Mesothelial cell of epicardium (in vitro differentiated cells): ENCODE results near the gene SPDYE4. TPM values are rescaled to one million over a fixed set of nuclear protein-coding genes. Genes with fewer than 3 reads are reported as not detected.
"Not testable (repeated sequence)": the region's sequence is repeated elsewhere in the genome, so short reads cannot be mapped to it uniquely, and the experiment has no call there.

Experiments
- DNase-seq, 2 experiments: peaks; one replicate each; pipeline ENCODE4 v3.0.0; 2021; ENCODE audit warnings: low spot score in 2 of 2; ENCODE audit not compliant: unreplicated experiment in 2 of 2
- H3K27ac Mint-ChIP-seq: 2 replicates; pipeline ENCODE4 v1.8.0; 2021; ENCODE audit warnings: mixed read lengths
- H3K27me3 Mint-ChIP-seq: 2 replicates; pipeline ENCODE4 v1.8.0; 2021; ENCODE audit warnings: low read depth, mixed read lengths
- H3K36me3 Mint-ChIP-seq: 2 replicates; pipeline ENCODE4 v1.8.0; 2021; ENCODE audit warnings: mixed read lengths
- H3K4me1 Mint-ChIP-seq: 2 replicates; pipeline ENCODE4 v1.8.0; 2021; ENCODE audit warnings: mixed read lengths
- H3K4me3 Mint-ChIP-seq: 2 replicates; pipeline ENCODE4 v1.8.0; 2021; ENCODE audit warnings: mild to moderate bottlenecking, moderate library complexity, mixed read lengths
- H3K9me3 Mint-ChIP-seq: 2 replicates; pipeline ENCODE4 v1.8.0; 2021; ENCODE audit warnings: mixed read lengths
- CTCF ChIP-seq: fragments of 200-600 bp; sonication (generic); IDR thresholded peaks from one replicate; pipeline ENCODE4 v1.5.0; 2021; ENCODE audit warnings: antibody characterized with exemption; ENCODE audit not compliant: unreplicated experiment
- total RNA-seq: library from RNA; stranded (reverse); gene quantifications from 3 replicates; pipeline ENCODE4 v1.2.1, GENCODE V29; 2021

Gene SPDYE4
- total RNA-seq: not detected in 3 replicates

- Mint-ChIP-seq H3K27me3 (peaks cover 23% of the 10 kb centered on the region), H3K36me3 (no peaks in the 10 kb centered on the region), H3K27ac (no peak within 1 kb of the TSS), H3K4me3 (no peak within 1 kb of the TSS), H3K4me1 (no peaks in the 10 kb centered on the region), H3K9me3 (peaks cover 5% of the 10 kb centered on the region)
- TF ChIP-seq CTCF: no peak
- no peak for DNase-seq
Observed at GRCh38 chr17:8758137-8758596, at the start of gene SPDYE4. Gene SPDYE4, minus strand, starts transcription at chr17:8758546. Its CDS starts 164 bp downstream, at chr17:8758382.

- no peak for TF ChIP-seq CTCF
- Mint-ChIP-seq H3K27me3 (peaks cover 19% of the 10 kb centered on the region), H3K4me1 (no peaks in the 10 kb centered on the region), H3K9me3 (peaks cover 30% of the 10 kb centered on the region), H3K36me3 (peaks cover 4% of the 10 kb centered on the region), H3K27ac (no peak overlapping the region), H3K4me3 (no peak overlapping the region)
- DNase-seq: no peak
Observed at GRCh38 chr17:8806926-8807550, 48.7 kb upstream of the SPDYE4 start.

GRCh38 chr17:8806253-8806925, 48.0 kb upstream of the SPDYE4 start:
- no peak for DNase-seq
- Mint-ChIP-seq H3K27me3 (peaks cover 14% of the 10 kb centered on the region), H3K27ac (no peak overlapping the region), H3K4me1 (no peaks in the 10 kb centered on the region), H3K9me3 (peaks cover 23% of the 10 kb centered on the region), H3K4me3 (no peak overlapping the region), H3K36me3 (peaks cover 4% of the 10 kb centered on the region)
- TF ChIP-seq CTCF: no peak

- H3K27me3 Mint-ChIP-seq: peaks cover 12% of the 10 kb centered on the region
- H3K27ac Mint-ChIP-seq, H3K36me3 Mint-ChIP-seq, H3K4me1 Mint-ChIP-seq, H3K4me3 Mint-ChIP-seq, DNase-seq: not testable (repeated sequence)
- peaks cover 22% of the 10 kb centered on the region for H3K9me3 Mint-ChIP-seq
Observed at GRCh38 chr17:8805396-8805795, 47.0 kb upstream of the SPDYE4 start.

- no peak for DNase-seq
- TF ChIP-seq CTCF: no peak
- H3K36me3 Mint-ChIP-seq: no peaks in the 10 kb centered on the region
- H3K9me3 Mint-ChIP-seq: peaks cover 15% of the 10 kb centered on the region
- no peak overlapping the region for H3K4me3 Mint-ChIP-seq
- no peak overlapping the region for H3K27ac Mint-ChIP-seq
- peaks cover 8% of the 10 kb centered on the region for H3K4me1 Mint-ChIP-seq
- peaks cover 17% of the 10 kb centered on the region for H3K27me3 Mint-ChIP-seq
Observed at GRCh38 chr17:8803531-8804420, 45.4 kb upstream of the SPDYE4 start.
